Lower leg skin (tissue), 3 donors: ENCODE results near the gene SLC25A38.
"Not testable (repeated sequence)": the region's sequence is repeated elsewhere in the genome, so short reads cannot be mapped to it uniquely, and the experiment has no call there.

Source experiments
- POLR2A ChIP-seq, 2 donors: fragments of 450-650 bp; IDR thresholded peaks; one replicate each; pipeline ENCODE4 v1.6.1; 2016 to 2017; ENCODE audit warnings: antibody characterized with exemption in 2 of 2, mild to moderate bottlenecking in 1 of 2, moderate library complexity in 1 of 2
- TF ChIP-seq, protein P1 (sequence below), 3 donors: fragments of 450-650 bp; IDR thresholded peaks; one replicate each; pipeline ENCODE4 v1.5.1; 2016; ENCODE audit warnings: antibody characterized with exemption in 3 of 3, mild to moderate bottlenecking in 3 of 3, moderate library complexity in 2 of 3

DNA sequence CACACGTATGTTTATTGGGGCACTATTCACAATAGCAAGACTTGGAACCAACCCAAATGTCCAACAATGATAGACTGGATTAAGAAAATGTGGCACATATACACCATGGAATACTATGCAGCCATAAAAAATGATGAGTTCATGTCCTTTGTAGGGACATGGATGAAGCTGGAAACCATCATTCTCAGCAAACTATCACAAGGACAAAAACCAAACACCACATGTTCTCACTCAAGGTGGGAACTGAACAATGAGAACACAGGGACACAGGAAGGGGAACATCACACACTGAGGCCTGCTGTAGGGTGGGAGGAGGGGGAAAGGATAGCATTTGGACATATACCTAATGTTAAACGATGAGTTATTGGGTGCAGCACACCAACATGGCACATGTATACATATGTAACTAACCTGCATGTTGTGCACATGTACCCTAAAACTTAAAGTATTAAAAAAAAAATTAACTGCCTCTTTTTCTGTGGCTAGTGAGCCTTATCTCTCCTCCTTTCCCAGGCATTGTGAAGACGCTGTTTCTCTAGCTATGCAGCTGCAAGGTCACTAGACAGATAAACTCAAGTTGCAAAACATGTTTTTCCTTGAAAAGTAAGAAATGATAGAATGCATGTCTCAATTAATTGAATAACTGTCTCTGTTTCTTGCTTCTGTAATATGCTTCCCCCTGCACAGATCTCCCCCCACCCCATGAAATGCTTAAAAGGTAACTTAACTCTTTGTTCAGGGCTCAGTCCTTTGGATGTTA lies 29.8 kb upstream of the SLC25A38 start:
- TF ChIP-seq, protein P1, sequence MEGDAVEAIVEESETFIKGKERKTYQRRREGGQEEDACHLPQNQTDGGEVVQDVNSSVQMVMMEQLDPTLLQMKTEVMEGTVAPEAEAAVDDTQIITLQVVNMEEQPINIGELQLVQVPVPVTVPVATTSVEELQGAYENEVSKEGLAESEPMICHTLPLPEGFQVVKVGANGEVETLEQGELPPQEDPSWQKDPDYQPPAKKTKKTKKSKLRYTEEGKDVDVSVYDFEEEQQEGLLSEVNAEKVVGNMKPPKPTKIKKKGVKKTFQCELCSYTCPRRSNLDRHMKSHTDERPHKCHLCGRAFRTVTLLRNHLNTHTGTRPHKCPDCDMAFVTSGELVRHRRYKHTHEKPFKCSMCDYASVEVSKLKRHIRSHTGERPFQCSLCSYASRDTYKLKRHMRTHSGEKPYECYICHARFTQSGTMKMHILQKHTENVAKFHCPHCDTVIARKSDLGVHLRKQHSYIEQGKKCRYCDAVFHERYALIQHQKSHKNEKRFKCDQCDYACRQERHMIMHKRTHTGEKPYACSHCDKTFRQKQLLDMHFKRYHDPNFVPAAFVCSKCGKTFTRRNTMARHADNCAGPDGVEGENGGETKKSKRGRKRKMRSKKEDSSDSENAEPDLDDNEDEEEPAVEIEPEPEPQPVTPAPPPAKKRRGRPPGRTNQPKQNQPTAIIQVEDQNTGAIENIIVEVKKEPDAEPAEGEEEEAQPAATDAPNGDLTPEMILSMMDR (IDR thresholded peaks at IDR 0.05): not testable (repeated sequence)
- not testable (repeated sequence) for TF ChIP-seq POLR2A (IDR thresholded peaks at IDR 0.05)
